HG02885 (cell line): ENCODE measurements around the gene ADRM1.

Experiments
- ATAC-seq: cut with Tn5 transposase; IDR thresholded peaks from one replicate; pipeline ENCODE4 v1.9.1; 2021; ENCODE audit warnings: mild to moderate bottlenecking; ENCODE audit not compliant: unreplicated experiment, poor library complexity

Gene ADRM1

GRCh38 chr20:62309198-62309944 is 6.6 kb downstream of the ADRM1 start:
- ATAC-seq, result no peak

DNA sequence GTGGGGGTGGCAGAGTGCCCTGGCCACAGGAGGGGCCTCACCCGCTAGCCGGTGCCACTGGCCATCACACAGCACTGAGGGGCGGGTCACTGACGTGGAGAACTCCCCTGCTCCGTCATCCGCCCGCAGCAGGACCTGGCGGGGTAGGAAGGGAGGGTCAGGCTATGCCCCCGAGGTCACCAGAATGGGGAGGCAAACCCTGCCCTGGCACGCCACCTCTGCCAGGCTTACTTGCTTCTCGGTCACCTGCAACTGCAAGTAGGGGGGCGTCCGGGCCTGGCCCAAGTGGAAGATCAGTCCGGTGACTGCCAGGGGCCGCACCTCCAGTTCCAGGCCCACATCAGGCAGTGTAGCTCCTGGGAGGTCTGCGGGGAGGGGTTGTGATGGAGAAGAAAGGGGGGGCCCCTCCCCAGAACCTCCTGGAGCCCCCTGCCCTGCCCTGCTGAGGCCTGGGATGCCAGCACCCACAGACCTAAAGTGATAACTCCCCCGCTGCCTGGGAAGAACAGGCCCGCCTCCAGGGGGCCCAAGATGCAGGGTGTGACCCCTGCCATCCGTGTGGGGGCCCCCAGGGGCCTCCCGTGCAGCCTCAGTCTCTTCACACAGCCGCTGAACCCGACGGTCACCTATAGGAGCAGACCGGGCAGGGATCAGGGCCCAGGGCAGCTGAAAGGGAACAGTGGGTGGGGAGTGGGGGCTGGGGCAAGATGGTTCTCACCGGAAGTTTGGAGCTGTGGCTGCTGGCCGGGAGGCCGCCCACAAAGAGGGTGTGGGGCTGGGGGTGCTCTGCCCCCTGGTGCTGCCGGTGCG is 7.4 kb downstream of the ADRM1 start:
- ATAC-seq, result no peak

- ATAC-seq, result no peak
These were observed 7.9 kb downstream of the ADRM1 start for GRCh38 chr20:62310757-62311121.

DNA sequence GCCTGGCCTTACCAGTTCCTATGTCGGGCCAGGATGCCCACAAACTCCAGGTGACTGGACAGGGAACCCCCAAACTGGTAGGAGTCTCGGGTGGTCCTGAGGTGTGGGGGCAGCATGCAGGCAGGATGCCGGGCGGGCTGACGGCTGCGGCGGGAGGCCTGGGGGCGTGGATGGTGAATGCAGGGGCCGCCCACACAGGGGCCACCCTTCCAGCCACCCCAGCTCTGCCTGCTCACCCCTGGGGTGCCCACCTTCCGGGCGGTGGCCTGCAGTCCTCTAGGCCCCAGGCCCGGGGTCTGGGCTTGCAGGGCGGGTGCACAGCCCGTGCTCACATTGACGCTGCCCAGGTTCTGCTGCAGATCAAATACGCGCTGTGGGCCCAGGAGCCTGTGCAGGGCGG is 8.4 kb downstream of the ADRM1 start:
- no peak for ATAC-seq

DNA sequence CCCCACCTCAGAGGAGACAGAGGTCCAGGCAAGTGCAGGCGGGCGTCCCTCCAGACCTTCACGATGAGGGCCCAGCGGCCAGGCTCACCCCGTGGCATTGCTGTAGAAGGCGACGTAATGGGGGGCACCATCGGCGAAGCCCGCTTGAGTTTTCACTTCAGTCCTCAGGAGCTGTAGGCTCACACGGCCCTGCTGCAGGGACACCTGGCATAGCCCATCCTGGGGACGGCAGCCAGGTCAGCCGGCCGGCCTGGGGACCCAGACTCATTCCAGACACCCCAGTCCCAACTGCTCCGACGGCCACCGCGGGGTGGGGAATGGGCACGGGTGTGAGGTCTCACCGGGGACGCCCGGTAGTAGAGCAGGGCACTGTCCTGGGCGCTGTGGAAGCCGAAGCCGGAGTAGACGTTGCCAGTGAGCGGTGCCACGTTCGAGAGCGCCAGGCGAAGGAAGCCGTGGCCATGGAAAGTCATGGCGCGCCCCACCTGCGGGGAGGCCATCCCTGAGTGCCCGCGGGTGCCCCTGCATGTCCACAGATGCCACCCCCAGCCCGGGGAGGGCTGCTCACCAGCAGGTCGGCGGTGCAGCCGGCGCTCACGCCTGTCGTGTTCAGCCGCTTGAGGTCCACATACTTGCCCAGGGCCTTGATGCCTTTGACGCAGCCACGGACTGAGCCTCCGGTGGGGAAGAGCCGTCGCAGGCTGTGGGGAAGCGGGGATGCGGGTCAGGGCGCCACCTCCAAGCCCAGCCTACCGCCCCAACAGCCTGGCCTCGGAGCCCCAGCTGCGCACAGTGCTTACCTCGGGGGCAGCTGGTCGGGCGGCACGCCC is 9.2 kb downstream of the ADRM1 start:
- ATAC-seq, result no peak

DNA sequence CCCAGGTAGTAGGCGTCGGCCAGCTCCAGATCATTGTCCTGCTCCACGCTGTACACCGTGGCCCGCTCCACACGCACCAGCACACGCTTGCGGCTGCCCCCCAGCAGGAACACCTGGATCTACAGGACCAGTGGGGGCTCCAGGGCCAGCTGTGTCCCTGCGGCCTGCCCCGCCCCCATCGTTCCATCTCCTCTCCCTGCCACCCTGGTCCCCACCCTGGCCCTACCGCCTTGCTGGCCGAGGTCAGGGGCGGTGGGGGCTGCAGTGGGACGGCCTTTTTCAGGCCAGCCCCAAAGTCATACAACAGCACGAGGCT is 9.8 kb downstream of the ADRM1 start:
- no peak for ATAC-seq

DNA sequence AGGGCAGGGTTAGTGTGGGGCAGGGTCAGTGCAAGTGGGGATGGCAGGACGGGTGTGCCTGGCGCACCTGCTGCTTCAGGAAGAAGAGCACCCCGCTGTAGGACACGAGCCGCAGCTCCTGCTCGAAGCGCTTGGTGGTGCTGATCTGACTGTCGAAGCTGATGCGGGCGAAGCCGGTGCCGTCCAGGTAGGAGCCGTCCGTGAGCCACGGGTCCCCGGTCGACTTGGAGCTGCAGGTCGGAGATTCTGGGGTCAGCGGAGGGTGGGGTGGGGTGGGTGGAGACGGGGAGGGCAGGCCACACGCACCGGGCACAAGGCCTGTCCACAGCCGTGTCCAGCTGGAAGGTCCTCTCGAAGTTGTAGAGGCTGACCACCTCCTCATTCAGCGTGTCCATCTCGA is 10.2 kb downstream of the ADRM1 start:
- no peak for ATAC-seq

- no peak for ATAC-seq
These were observed 10.9 kb downstream of the ADRM1 start for GRCh38 chr20:62313460-62314338.

DNA sequence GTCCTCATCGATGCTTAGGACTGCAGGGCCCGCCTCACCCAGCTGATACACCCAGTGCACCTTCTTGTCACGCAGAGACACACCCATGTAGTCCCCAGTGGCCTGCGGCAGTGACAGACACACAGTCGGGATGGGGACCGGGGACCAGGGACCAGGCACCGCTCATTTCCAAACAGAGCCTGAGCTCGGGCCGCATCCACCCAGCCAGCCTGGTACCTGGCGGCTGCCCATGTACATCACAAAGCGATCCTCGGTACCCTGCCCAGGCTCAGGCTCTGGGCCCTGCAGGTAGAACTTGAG is 11.5 kb downstream of the ADRM1 start:
- ATAC-seq, result no peak

DNA sequence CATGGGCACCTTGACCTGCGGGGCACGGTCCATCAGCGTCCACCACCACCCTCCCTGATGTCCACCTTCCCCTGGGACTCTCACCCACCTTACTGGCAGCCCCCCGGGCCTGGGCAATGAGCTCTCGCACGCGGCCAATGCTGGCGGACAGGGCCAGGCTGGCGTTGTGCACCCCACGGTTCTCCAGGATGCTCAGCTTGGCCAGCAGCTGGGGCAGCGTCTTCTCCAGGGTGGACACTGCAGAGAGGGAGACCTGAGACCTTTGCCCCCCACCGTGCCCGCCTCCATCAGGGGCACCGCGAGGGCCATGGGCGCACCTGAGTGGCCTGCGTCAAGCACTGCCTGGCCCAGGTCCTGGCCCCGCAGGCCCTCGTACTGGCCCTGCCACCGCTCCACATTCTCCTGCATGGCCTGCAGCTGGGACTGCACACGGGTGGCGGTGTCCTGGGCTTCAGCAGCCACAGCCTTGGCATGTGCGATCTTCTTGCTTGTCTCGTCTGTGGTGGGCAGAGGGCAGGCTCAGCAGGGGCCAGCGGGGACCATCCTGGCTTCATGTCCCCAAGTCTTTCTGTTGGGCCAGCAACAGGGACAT is 12.0 kb downstream of the ADRM1 start:
- ATAC-seq, result no peak

DNA sequence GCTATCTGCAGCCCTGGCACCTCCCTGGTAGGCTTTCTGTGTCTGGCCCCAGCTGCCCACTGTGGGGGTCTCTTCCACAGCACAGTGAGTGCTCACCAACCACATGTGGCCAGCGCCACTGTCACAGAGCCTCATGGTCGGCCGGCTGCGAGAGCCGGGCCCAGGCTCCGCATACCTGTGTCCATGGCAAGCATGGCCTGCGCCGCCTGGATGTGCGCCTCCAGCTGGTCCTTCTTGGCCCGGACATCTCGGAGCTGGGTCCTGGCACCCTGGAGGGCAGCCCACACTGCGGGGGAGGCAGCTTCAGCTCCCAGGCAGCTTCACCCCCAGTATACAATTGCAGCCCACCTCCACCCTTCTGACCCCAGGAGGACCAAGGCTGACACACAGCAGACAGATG is 13.0 kb downstream of the ADRM1 start:
- no peak for ATAC-seq

GRCh38 chr20:62316331-62317166 is 13.8 kb downstream of the ADRM1 start:
- no peak for ATAC-seq

DNA sequence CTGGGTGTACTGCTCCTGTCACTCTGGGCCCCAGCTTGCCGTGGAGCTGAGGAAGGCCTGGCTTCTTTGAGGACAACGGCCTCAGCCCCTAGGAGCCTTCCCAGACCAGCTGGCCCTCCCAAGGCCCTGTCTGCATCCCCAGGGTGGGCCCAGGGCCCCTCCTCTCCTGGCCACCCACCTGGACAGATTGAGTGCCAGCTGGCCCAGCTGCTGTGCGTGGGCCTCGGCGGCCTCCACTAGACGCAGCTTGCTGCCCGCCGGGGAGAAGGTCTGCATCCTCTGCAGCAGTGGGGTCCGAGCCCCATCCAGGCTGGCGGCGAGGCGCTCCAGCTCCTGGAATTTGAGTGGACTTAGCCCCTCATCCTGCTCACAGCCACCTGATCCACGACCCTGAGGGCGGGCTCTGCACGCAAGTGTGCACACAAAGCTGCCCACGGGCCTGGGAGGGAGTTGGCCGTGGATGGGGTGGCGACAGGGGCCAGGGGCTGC is 14.4 kb downstream of the ADRM1 start:
- ATAC-seq, result no peak

DNA sequence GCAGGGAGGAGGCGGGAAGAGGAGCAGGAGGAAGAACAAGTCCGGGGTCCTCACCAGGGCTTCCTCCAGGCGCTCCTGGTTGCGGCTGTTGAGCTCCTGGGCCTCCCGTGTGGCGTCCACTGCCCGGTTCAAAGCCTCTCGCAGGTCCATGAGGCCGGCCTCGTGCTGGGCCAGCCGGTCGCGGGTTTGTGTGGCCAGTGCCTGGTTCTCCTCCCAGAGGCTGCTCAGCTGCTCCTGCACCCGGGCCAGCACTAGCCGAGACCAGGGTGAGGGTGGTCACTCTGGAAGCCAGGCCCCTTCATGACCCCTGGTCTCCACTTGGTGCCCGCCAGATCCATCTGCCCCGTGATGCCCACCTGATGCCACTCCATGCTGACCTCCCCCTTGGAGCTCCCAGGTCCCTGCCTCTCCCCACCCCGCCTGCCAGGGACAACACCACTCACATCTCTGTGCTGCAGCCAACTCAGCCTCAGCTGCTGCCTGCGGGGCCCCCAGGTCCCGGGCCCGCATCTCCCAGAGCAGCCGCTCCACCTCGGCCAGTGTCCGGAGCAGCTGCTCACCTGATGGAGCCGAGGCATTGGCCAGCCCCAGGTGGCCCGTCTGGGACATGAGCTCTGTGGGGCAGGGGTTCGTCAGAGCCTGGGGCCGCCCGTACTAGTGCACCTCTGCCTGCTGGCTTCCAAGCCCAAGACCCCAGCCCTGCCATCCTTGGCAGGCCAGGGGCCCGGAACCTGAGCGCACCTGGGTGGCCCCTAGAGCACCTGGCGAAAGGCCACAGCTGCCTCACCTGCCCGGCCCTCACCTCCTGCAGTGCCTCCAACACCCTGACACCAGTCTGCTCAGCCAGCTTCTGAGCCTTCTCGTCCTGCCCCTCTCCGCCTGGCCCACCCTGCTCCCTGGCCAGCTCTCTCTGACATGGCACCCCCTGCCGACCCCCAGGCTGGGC is 15.9 kb downstream of the ADRM1 start:
- ATAC-seq, result no peak

GRCh38 chr20:62319346-62319909 is 16.6 kb downstream of the ADRM1 start:
- no peak for ATAC-seq

DNA sequence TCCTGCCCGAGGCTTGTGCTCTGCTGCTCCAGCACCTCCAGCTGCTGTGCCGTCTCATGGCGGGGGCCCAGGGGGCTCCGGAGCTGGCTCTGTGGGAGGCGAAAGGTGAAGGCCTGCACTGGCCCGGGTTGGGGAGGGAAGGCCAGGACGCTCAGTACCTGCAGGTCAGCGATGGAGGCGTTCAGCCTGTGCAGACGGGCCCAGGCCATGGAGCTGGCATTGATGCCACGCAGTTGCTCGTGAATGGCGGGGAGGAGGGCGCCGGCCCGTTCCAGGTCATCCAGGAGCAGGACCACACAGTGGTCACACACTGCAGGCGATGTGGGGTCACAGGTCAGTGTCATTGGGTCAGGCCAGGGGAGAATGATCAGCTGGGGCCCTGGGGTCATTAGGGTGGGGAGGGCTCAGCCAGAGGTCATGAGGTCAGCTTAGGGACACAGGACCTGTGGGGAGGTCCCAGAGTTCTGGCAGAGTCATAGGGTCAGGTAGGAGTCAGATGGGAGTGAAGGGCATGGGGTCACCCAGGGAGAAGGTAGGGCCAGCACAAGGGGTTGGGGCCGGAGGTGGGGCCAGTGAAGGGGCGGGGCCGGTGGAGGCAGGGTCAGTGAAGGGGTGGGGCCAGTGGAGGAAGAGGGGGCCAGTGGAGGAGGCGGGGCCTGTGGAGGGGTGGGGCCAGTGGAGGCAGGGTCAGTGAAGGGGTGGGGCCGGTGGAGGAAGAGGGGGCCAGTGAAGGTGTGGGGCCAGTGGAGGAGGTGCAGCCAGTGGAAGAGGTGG is 18.0 kb downstream of the ADRM1 start:
- ATAC-seq, result no peak

DNA sequence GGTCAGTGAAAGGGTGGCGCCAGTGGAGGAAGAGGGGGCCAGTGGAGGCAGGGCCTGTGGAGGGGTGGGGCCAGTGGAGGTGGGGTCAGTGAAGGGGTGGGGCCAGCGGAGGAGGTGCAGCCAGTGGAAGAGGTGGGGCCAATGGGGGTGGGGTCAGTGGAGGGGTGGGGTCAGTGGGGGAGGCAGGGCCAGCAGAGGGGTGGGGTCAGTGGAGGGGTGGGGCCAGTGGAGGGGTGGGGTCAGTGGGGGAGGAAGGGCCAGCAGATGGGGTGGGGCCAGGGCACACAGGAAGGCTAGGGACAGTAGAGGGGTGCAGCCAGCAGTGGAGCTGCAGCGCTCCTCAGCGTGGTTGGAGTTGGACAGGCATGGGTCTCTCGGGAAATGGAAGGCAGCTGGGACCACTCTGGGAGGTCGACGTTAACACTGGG is 18.7 kb downstream of the ADRM1 start:
- ATAC-seq, result no peak
